Activated gamma-delta T cell treated with Interleukin-2 at 50 U/mL for 16 hours (primary cell): ENCODE data around the gene TNFRSF19.
"Not testable (repeated sequence)": the region's sequence is repeated elsewhere in the genome, so short reads cannot be mapped to it uniquely, and the experiment has no call there.

Experiments
- DNase-seq: peaks from one replicate; pipeline ENCODE4 v3.0.0-alpha.2; 2020

TNFRSF19 gene

DNA sequence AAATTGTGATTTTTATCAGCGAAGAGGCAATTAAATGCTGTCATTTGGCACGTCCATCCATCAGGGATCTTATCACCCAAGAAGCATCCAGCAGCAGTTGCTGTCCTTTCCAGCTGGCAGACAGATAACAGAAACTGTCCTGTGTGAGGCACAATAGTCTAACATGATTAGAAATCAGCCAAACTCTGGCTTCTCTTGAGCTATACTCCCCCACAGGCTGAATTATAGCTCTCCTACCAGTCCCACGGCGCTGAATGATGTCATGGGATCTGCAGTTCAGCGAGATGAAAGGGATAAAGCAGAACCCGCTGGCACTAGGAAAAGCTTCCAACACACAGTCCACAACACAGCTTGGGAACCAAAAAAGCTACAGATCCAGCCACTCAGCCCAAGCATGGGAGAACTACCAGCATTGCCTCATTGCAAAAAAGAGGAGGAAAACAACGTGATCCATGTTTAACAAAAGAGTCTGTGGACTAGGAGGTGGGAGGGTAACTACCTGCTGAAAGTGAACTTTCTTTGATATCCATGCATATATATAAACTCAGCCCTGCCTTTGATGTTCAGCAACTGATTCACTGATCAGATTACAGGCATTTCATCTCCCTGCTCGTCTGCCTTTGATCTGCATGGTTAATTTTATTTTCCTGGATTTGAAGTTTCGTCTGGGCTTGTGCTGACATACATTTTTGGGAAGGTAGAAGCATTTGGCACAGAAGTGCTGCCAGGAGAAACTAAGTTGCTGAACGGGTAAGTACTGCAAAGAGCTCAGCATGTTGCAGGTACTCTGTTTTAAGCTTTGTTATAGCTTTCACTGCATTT is at the start of gene TNFRSF19:
TSS of gene TNFRSF19 (plus strand) at position 314 of the 822 bp plus-strand sequence. CDS start 19,772 bp downstream, outside the sequence.
- DNase-seq: no peak

GRCh38 chr13:23529926-23530325 is 40.3 kb upstream of the TNFRSF19 start:
- not testable (repeated sequence) for DNase-seq

DNA sequence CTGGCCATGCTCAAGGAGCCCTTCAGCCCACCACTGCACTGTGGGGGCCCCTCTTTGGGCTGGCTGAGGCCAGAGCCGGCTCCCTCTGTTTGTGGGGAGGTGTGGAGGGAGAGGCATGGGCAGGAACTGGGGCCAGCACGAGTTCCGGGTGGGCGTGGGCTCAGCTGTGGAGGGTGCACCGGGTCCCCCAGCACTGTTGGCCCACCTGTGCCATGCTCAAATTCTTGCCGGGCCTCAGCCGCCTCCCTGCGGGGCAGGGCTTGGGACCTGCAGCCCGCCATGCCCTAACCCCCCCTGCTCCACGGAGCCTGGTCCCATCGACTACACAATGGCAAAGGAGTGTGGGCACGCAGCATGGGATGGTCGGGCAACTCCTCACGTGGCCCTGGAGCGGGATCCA is 38.8 kb upstream of the TNFRSF19 start:
- no peak for DNase-seq

DNA sequence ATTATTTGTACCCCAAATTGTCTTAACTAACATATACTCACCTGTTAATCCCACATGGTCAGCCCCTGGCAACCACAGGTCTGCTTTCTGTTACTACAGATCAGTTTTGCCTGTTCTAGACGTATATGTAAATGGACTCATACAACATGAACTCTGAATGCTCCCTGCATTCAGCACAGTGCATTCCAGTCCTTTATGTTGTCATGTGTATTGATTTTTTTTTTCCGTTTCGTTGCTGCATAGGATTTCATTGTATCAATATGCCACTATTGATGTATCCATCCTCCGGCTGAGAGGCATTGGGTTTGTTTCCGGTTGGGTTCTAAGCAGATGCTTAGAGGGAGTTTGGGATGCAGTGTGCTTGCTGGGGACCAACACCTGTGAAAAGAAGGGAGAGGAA is 36.1 kb upstream of the TNFRSF19 start:
- no peak for DNase-seq

DNA sequence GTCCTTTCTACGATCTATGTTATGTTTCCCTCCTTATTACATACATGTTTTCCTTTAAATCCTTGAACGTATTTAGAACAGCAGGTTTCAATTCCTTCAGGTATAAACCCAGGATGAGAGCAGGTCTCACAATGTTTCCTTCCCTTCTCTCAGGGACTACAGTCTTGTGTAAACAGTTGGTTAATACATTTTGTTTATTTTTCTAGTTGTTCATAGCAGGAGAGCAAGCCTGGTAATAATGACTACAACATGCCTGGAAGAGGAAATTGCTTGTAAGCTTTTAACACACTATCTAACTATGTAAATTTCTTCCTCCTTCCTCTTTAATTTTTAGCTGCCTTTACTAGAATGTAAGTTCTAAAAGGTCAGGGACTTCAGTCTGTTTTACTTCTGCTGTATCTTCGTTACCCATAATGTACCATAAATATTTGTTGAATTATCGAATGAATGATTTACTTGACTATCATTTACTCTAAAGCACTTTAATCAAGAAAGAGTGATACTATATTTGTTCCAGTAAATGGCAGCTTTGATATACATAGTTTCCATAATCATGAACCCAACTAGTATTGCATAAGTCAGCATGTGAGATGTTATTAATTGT is 28.9 kb upstream of the TNFRSF19 start:
- DNase-seq: no peak

- DNase-seq: no peak
Observed at GRCh38 chr13:23544668-23545067, 25.5 kb upstream of the TNFRSF19 start.

DNA sequence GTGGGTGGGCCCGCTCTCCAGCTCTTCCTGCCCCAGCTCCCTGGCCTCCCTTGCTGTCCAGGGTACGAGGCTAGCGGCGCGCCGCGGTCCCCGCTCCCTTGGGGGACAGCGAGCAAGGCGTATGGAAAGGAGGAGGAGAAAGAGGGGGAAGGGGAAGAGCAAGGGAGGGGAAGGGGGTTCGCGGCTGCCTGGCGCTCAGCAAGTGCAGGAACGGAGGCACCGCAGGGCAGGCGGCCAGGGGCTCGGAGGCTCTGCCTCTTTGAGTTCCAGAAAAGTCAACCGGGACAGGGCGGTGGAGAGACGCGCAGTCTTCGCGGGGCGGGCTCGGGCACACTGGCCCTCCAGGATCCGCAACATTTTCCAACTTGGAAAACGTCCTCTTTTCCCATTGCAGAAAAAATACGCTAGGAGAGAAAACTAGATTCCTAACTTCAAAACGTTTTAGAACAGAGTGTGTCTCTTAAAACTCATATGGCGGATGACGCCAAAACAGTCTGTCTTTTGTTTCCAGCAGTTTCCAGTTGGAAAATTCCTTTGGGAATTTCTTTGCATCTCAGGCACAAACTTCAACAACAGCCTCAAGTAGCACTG is 23.1 kb upstream of the TNFRSF19 start:
- no peak for DNase-seq

- DNase-seq: no peak
Observed at GRCh38 chr13:23549724-23550123, 20.5 kb upstream of the TNFRSF19 start.

- no peak for DNase-seq
Observed at GRCh38 chr13:23550163-23550562, 20.0 kb upstream of the TNFRSF19 start.

GRCh38 chr13:23551213-23552008 is 18.8 kb upstream of the TNFRSF19 start:
- no peak for DNase-seq

- no peak for DNase-seq
Observed at GRCh38 chr13:23552171-23552570, 18.0 kb upstream of the TNFRSF19 start.

GRCh38 chr13:23552661-23553060 is 17.6 kb upstream of the TNFRSF19 start:
- DNase-seq: no peak

- DNase-seq: no peak
Observed at GRCh38 chr13:23554000-23554399, 16.2 kb upstream of the TNFRSF19 start.

DNA sequence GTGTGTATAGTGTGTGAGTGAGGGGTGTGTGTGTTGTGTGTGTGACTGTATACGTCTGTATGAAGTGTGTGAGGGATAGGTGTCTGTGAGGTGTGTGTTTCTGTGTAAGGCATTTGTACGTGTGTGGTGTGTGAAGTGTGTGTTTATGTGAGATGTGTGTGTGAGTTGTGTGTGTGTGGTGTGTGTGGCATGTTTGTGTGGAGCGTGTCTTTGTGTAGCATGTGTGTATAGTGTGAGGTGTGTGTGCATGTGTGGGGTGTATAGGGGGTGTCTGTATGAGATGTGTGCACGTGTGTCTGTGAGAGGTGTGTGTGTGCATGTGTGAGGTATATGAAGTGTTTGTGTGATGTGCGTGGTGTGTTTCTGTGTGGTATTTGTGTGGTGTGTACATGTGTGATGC is 13.2 kb upstream of the TNFRSF19 start:
- no peak for DNase-seq

GRCh38 chr13:23557733-23558132 is 12.5 kb upstream of the TNFRSF19 start:
- no peak for DNase-seq

DNA sequence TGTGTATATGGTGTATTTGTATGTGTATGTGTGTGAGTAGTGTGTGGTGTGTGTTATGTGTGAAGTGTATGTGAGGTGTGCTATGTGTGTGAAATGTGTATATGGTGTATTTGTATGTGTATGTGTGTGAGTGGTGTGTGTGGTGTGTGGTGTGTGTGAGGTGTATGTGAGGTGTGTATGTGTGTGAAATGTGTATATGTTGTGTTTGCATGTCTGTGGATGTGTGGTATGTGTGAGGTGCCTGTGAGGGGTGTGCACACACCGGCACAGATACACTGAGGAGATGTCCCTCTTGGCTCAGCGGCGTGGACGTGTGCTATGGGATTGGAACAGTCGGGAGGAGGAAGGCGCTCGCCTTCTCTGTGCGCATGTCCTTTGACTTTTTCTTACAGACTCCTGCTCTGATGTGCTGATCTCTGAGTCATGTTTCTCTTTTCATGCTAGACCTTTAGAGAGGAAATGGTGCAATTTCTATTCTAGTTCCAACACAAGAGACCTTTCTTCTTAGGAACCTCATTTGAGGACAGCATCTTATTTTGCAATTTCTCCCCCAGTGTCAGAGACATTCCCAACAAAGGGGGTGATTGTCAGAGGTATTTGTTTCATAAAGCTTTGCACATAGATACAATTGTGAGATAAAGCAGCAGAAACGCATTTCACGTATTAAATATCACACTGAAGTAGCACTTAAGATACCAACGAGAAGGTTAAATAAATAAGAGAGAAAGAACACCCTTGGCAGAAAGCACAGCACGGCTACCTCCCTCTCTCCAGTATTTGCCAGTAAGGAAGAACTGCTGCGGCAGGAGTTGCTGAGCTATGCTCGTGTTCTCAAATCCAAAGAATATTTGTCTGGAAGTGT is 11.3 kb upstream of the TNFRSF19 start:
- DNase-seq: no peak

- no peak for DNase-seq
Observed at GRCh38 chr13:23560571-23561089, 9.6 kb upstream of the TNFRSF19 start.

- DNase-seq: no peak
Observed at GRCh38 chr13:23561261-23561660, 9.0 kb upstream of the TNFRSF19 start.

DNA sequence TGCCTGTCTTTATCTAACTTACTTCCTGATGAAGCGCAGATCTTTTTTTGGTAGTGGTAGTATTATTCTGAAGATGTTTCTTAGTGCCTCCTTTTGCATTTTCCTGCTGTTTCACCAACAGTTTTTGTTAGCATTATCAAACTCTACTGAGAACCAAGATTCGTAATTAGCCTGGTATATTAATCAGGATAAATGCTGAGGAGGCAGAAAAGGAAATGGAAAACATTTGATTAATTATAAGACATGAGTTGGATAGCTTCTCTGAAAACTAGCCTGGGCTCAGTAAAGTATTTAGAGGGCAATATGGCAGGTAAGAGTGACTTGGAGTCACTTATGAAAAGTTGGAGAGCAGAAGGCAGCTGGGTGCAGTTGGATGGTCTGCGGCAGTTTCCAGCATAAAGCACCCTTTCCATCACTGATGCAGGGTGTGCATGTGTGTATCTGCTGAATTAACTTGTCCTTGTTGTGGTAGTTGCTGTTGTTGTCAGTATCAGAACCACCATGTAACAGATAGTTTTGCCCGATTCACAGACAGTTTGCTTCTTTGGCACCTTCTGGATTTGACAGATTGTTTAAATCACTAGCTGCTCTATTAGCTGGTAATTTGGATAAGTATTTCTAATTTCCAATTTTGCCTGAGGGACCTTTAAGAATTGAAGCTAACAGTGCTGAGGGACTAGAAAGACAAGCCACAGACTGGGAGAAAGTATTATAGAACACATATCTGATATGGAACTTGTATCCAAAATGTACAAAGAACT is 6.9 kb upstream of the TNFRSF19 start:
- DNase-seq: no peak

- no peak for DNase-seq
Observed at GRCh38 chr13:23567906-23568460, 2.2 kb upstream of the TNFRSF19 start.

DNA sequence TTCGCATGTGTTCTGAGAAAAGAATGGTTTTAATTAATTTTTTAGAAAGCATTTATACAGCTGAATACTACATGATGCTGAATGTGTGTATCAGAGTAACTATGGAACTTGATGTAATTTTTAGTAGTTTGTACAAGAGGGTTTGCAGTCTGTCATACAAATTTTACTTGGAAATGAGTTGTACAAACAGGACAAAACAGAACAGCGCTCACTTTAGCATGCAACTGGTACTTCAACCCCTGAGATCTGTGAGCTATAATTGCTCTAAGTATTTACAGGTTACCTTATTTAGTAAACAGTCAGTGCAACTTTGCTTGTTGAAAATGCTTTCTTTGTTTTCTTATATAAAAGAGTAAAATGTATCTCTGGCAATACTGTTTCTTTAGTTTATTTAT is 706 bp downstream of the TNFRSF19 start:
- no peak for DNase-seq
